H1 (cell line): ENCODE measurements around the gene CTCF. TPM values are rescaled to one million over a fixed set of nuclear protein-coding genes. Genes with fewer than 3 reads are reported as not detected.

Source experiments
- ASH2L ChIP-seq: fragments of 200-600, 300-600 bp; sonication (generic); IDR thresholded peaks from one replicate; pipeline ENCODE4 v1.7.1; 2017; ENCODE audit warnings: low read length
- CHD2 ChIP-seq: IDR thresholded peaks from 2 replicates; pipeline ENCODE4 v1.6.1; 2012; ENCODE audit warnings: low read length, improper control_type of control experiment
- EP300 ChIP-seq, 2 experiments: IDR thresholded peaks; 1 replicate in 1 of 2; 2 replicates in 1 of 2; pipeline ENCODE4 v1.6.1; 2011 to 2012; ENCODE audit warnings: low read depth in 2 of 2, low read length in 2 of 2, mild to moderate bottlenecking in 2 of 2, borderline replicate concordance in 1 of 2, inconsistent platforms in 1 of 2, moderate library complexity in 1 of 2
- HDAC6 ChIP-seq: IDR thresholded peaks from one replicate; pipeline ENCODE4 v1.7.1; 2012; ENCODE audit warnings: low read depth, mild to moderate bottlenecking, inconsistent platforms, low read length, moderate library complexity
- KDM1A ChIP-seq: fragments of 200-600, 300-600 bp; sonication (generic); IDR thresholded peaks from 2 replicates; pipeline ENCODE4 v1.7.1; 2016; ENCODE audit warnings: mild to moderate bottlenecking, low read length, borderline replicate concordance
- POU5F1 ChIP-seq: IDR thresholded peaks from 2 replicates; pipeline ENCODE4 v1.6.1; 2011; ENCODE audit warnings: low read depth, mild to moderate bottlenecking, low read length, moderate library complexity
- RBBP5 ChIP-seq: IDR thresholded peaks from 2 replicates; pipeline ENCODE4 v1.7.1; 2012; ENCODE audit warnings: low read depth, mild to moderate bottlenecking, inconsistent platforms, low read length, moderate library complexity, borderline replicate concordance
- ZNF274 ChIP-seq: IDR thresholded peaks from 2 replicates; pipeline ENCODE4 v1.7.0; 2012; ENCODE audit warnings: low read length, borderline replicate concordance; ENCODE audit errors: extremely low read depth
- polyA plus RNA-seq, 7 experiments: library from polyadenylated mRNA; depleted of rRNA in 3 of 7; stranded (reverse) in 5 of 7; unstranded in 2 of 7; fragments of >200 nt in 5 of 7; fragments of 200-250 nt in 2 of 7; gene quantifications; 1 replicate in 5 of 7; 2 replicates in 1 of 7; 4 replicates in 1 of 7; pipeline versions ENCODE4 v1.2.1 to v1.2.3, GENCODE V29; 2011 to 2013; ENCODE audit warnings: missing spikeins in 2 of 7, mixed read lengths in 2 of 7
- total RNA-seq: library from RNA; stranded (reverse); fragmentation: NEBNext Ultra II Directional; extraction: Animal tissue kit (Norgen Biotek cat#: 25700); gene quantifications from 2 replicates; pipeline ENCODE4 v1.2.1, GENCODE V29; 2021
- TF ChIP-seq, protein P1 (sequence below): fragments of 300-600 bp; sonication (generic); IDR thresholded peaks from 2 replicates; pipeline ENCODE4 v1.7.1; 2012; ENCODE audit warnings: low read length, moderate library complexity, mild to moderate bottlenecking, inconsistent platforms; ENCODE audit not compliant: insufficient replicate concordance

The CTCF gene
- total and polyA plus RNA-seq, 2 of the 8 experiments (the other 6 are each of a cell fraction or from before 2014, with no cell fraction given), result 32.4 to 66.0 TPM

DNA sequence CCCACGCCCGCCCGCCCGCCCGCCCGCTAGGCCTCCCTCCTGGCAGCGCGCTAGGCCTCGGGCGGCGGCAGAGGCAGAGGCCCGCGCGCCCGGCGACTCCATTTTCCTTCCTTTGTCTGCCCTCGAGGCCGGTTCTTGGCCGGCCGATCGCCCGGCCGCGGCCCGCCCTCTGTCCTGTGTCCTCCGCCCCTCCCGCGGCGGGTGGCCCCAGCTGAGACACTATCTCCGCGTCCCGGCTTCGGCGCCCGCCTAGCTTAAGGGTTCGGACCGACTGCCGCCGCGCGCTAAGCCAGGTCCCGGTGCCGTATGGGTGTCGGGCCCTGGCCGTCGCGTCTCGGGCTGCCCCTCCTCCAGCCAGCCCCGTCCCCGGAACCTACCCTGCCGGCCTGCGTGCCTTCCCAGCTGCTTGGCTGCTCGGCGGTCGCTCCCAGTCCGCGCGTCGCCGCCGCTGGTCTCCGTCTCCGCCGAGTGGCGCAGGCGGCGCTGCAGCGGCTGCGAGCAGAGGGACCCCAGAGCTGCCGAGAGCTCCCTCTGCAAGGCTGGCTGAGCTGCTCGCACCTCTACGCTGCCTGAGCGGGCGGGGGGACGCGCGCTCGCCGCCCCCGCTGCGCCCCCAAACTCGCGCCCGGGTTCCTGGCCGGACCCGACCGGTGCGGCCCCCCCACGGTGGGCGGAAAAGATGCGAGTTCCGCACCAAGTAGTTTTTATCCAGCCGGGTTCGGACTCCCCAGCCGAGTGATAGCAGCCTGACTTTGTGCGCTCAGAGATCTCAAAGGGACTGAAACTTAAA is 787 bp downstream of the CTCF start (continued):
- TF ChIP-seq, protein P1, sequence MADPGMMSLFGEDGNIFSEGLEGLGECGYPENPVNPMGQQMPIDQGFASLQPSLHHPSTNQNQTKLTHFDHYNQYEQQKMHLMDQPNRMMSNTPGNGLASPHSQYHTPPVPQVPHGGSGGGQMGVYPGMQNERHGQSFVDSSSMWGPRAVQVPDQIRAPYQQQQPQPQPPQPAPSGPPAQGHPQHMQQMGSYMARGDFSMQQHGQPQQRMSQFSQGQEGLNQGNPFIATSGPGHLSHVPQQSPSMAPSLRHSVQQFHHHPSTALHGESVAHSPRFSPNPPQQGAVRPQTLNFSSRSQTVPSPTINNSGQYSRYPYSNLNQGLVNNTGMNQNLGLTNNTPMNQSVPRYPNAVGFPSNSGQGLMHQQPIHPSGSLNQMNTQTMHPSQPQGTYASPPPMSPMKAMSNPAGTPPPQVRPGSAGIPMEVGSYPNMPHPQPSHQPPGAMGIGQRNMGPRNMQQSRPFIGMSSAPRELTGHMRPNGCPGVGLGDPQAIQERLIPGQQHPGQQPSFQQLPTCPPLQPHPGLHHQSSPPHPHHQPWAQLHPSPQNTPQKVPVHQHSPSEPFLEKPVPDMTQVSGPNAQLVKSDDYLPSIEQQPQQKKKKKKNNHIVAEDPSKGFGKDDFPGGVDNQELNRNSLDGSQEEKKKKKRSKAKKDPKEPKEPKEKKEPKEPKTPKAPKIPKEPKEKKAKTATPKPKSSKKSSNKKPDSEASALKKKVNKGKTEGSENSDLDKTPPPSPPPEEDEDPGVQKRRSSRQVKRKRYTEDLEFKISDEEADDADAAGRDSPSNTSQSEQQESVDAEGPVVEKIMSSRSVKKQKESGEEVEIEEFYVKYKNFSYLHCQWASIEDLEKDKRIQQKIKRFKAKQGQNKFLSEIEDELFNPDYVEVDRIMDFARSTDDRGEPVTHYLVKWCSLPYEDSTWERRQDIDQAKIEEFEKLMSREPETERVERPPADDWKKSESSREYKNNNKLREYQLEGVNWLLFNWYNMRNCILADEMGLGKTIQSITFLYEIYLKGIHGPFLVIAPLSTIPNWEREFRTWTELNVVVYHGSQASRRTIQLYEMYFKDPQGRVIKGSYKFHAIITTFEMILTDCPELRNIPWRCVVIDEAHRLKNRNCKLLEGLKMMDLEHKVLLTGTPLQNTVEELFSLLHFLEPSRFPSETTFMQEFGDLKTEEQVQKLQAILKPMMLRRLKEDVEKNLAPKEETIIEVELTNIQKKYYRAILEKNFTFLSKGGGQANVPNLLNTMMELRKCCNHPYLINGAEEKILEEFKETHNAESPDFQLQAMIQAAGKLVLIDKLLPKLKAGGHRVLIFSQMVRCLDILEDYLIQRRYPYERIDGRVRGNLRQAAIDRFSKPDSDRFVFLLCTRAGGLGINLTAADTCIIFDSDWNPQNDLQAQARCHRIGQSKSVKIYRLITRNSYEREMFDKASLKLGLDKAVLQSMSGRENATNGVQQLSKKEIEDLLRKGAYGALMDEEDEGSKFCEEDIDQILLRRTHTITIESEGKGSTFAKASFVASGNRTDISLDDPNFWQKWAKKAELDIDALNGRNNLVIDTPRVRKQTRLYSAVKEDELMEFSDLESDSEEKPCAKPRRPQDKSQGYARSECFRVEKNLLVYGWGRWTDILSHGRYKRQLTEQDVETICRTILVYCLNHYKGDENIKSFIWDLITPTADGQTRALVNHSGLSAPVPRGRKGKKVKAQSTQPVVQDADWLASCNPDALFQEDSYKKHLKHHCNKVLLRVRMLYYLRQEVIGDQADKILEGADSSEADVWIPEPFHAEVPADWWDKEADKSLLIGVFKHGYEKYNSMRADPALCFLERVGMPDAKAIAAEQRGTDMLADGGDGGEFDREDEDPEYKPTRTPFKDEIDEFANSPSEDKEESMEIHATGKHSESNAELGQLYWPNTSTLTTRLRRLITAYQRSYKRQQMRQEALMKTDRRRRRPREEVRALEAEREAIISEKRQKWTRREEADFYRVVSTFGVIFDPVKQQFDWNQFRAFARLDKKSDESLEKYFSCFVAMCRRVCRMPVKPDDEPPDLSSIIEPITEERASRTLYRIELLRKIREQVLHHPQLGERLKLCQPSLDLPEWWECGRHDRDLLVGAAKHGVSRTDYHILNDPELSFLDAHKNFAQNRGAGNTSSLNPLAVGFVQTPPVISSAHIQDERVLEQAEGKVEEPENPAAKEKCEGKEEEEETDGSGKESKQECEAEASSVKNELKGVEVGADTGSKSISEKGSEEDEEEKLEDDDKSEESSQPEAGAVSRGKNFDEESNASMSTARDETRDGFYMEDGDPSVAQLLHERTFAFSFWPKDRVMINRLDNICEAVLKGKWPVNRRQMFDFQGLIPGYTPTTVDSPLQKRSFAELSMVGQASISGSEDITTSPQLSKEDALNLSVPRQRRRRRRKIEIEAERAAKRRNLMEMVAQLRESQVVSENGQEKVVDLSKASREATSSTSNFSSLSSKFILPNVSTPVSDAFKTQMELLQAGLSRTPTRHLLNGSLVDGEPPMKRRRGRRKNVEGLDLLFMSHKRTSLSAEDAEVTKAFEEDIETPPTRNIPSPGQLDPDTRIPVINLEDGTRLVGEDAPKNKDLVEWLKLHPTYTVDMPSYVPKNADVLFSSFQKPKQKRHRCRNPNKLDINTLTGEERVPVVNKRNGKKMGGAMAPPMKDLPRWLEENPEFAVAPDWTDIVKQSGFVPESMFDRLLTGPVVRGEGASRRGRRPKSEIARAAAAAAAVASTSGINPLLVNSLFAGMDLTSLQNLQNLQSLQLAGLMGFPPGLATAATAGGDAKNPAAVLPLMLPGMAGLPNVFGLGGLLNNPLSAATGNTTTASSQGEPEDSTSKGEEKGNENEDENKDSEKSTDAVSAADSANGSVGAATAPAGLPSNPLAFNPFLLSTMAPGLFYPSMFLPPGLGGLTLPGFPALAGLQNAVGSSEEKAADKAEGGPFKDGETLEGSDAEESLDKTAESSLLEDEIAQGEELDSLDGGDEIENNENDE, result no peak
- TF ChIP-seq EP300 (IDR thresholded peaks at IDR 0.05; ENCODE audit: borderline replicate concordance in 1 of 2, low read depth in 2 of 2, low read length in 2 of 2) (0 out of 3 replicates have a peak, but pooled peaks of 1 of the 2 experiments have one; percentile 30), HDAC6 (no peak), RBBP5 (peak; percentile 85), KDM1A (no peak), CHD2 (no peak), ZNF274 (no peak), ASH2L (peak; percentile 57), POU5F1 (no peak)
